ENCODE measurements around the gene ARHGEF1. TPM values are rescaled to one million over a fixed set of nuclear protein-coding genes. Genes with fewer than 3 reads are reported as not detected.

Gene ARHGEF1
- polyA plus RNA-seq, 1 donor (not counting 4 experiments of a cell fraction or from before 2014, with no cell fraction given), result 30.5 TPM

DNA sequence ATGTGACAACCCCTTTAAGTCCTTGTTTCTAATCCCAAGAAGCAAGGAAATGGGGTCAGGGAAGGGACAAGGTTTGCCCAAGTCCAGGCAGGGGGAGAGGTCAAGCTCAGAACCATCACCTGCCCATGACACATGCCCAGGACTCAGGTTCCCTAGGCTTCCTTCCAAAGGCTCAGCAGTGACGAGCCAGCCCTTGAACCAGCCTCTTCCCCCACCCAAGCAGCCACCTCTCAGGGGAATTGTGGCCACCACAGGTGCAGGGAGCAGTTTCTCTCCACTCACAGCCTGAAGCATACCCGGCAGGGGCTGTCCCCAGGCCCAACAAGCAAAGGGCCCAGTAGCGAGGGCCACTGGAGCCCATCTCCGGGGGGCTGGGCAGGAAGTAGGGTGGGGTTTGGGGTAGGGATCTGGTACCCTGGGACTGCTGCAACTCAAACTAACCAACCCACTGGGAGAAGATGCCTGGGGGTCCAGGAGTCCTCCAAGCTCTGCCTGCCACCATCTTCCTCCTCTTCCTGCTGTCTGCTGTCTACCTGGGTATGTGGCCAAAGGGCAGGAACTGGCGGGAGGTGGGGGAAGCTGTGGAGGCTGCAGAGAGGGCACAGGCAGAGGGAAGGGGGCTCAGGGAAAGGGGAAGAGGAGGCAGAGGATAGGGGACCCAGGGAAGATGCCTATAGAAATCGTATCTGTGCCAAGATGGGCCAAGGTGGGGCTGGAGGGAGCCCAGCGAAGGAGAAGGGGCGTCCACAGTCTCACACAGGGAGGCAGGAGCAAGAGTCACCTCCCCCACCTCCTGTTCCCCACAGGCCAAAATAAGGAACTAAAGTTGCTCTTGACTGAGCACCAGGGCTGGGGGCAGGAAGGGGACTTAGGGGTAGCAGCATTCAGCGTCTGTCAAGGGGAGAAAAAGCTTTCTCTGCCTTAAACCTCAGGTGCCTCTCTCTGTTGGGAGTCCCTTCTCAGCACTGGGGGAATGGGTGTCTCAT, 5.8 kb upstream of the ARHGEF1 start, which contains the start of gene CD79A:
CD79A (plus strand) TSS at position 433 of the 986 bp plus-strand sequence; CDS start at position 459, 26 bp downstream.
- DNase-seq (ENCODE audit: low read depth, low spot score) (no peak), FAIRE-seq (no peak)
- TF ChIP-seq EZH2 (IDR thresholded peaks at IDR 0.05; ENCODE audit: low read length), result no peak
- TF ChIP-seq, protein P1, sequence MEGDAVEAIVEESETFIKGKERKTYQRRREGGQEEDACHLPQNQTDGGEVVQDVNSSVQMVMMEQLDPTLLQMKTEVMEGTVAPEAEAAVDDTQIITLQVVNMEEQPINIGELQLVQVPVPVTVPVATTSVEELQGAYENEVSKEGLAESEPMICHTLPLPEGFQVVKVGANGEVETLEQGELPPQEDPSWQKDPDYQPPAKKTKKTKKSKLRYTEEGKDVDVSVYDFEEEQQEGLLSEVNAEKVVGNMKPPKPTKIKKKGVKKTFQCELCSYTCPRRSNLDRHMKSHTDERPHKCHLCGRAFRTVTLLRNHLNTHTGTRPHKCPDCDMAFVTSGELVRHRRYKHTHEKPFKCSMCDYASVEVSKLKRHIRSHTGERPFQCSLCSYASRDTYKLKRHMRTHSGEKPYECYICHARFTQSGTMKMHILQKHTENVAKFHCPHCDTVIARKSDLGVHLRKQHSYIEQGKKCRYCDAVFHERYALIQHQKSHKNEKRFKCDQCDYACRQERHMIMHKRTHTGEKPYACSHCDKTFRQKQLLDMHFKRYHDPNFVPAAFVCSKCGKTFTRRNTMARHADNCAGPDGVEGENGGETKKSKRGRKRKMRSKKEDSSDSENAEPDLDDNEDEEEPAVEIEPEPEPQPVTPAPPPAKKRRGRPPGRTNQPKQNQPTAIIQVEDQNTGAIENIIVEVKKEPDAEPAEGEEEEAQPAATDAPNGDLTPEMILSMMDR (optimal IDR thresholded peaks at IDR 0.05 in 1 of 3, IDR thresholded peaks at IDR 0.05 in 1 of 3, conservative IDR thresholded peaks at IDR 0.05 in 1 of 3; ENCODE audit: extremely low read depth in 1 of 3, insufficient read depth in 2 of 3, low read length in 3 of 3), result no peak
- dilution Hi-C loops (cut with MboI; ENCODE audit: extremely low pct_ligation_motif_present, low sequenced_read_pairs), result no loop called here
- H3K4me2 ChIP-seq (ENCODE audit: control insufficient read depth, extremely low read depth, insufficient read depth, low read depth, low read length), result no peak within 1 kb of the TSS
- peaks cover 8% of the 10 kb centered on the region for H4K20me1 ChIP-seq (ENCODE audit: control insufficient read depth, extremely low read depth, insufficient read depth, low read length)
- H3K9me3 ChIP-seq (ENCODE audit: control insufficient read depth, low read depth, low read length), result no peaks in the 10 kb centered on the region
- no peak within 1 kb of the TSS for H3K4me3 ChIP-seq (ENCODE audit: control insufficient read depth in 2 of 3, extremely low read depth in 1 of 3, insufficient read depth in 2 of 3, low read depth in 1 of 3, low read length in 3 of 3)
- no peak within 1 kb of the TSS for H2AFZ ChIP-seq (ENCODE audit: control insufficient read depth, low read length)
- H3K4me1 ChIP-seq (ENCODE audit: control insufficient read depth, extremely low read depth, insufficient read depth, low read length), result peaks cover 1% of the 10 kb centered on the region
- H3K79me2 ChIP-seq (ENCODE audit: control insufficient read depth, insufficient read depth, low read length), result no peaks in the 10 kb centered on the region
- H3K27me3 ChIP-seq (ENCODE audit: control insufficient read depth, extremely low read depth, insufficient read depth, low read length), result peaks cover 5% of the 10 kb centered on the region
- H3K36me3 ChIP-seq (ENCODE audit: control insufficient read depth in 2 of 2, extremely low read depth in 1 of 2, insufficient read depth in 2 of 2, low read length in 2 of 2), result no peaks in the 10 kb centered on the region
- H3K27ac ChIP-seq (ENCODE audit: control insufficient read depth, insufficient read depth, low read length), result no peak within 1 kb of the TSS
- H3K9ac ChIP-seq (ENCODE audit: control insufficient read depth, extremely low read depth, insufficient read depth, low read length), result no peak within 1 kb of the TSS
- H3K9me1 ChIP-seq (ENCODE audit: control insufficient read depth, extremely low read depth, insufficient read depth, low read length), result no peaks in the 10 kb centered on the region

DNA sequence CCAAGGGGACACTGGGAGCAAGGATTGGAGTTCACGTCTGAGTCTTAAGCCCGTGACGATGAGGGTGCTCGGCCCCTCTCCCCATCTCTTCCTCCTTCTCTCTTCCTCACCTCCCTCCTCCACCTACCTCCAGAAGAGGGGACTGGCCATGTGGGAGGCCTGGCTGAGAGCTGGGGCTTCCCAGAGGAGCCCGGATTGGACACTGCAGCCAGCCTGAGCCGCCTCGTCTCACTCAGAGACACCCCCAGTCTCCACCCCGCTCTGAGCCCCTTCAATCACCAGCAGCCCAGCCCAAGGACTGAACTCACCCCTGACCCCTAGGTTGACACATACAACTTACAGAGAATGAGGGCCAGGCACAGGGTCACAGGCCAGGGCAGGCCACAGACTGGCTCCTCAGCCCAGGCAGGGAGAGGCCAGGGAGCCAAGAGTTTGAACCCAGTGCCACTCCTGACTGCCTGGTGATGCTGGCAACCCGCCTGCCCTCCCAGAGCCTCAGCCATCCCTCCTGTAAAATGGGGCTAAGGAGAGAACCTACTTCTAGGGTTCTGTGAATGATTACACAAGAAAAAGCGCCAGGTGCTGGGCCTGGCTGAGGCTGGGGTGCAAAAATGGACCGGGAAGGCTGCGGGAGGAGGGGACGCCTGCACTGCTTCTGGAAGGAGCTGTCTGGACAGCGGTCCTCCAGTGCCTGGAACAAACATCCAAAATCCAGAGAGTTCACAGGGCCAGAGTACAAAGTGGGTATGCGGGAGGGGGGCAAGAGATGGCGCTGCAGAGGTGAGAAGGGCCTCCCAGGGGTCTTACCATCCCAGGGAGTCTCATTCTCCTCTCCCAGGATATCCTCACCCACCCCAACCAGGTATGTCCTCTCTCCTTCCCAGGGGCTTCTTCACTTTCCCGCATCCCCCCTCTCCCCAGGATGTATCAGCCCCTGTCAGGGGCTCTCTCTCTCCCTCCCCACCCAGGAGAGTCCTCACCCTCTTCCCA, 4.8 kb upstream of the ARHGEF1 start:
- no peaks in the 10 kb centered on the region for H3K79me2 ChIP-seq (ENCODE audit: control insufficient read depth, insufficient read depth, low read length)
- no peaks in the 10 kb centered on the region for H4K20me1 ChIP-seq (ENCODE audit: control insufficient read depth, extremely low read depth, insufficient read depth, low read length)
- H3K36me3 ChIP-seq (ENCODE audit: control insufficient read depth in 2 of 2, extremely low read depth in 1 of 2, insufficient read depth in 2 of 2, low read length in 2 of 2), result no peaks in the 10 kb centered on the region
- no peak overlapping the region for H3K9ac ChIP-seq (ENCODE audit: control insufficient read depth, extremely low read depth, insufficient read depth, low read length)
- no peaks in the 10 kb centered on the region for H3K9me1 ChIP-seq (ENCODE audit: control insufficient read depth, extremely low read depth, insufficient read depth, low read length)
- no peak overlapping the region for H3K27ac ChIP-seq (ENCODE audit: control insufficient read depth, insufficient read depth, low read length)
- H3K4me1 ChIP-seq (ENCODE audit: control insufficient read depth, extremely low read depth, insufficient read depth, low read length), result peaks cover 6% of the 10 kb centered on the region
- peaks cover 5% of the 10 kb centered on the region for H3K27me3 ChIP-seq (ENCODE audit: control insufficient read depth, extremely low read depth, insufficient read depth, low read length)
- H3K9me3 ChIP-seq (ENCODE audit: control insufficient read depth, low read depth, low read length), result no peaks in the 10 kb centered on the region
- no peak overlapping the region for H3K4me2 ChIP-seq (ENCODE audit: control insufficient read depth, extremely low read depth, insufficient read depth, low read depth, low read length)
- H2AFZ ChIP-seq (ENCODE audit: control insufficient read depth, low read length), result no peak overlapping the region
- H3K4me3 ChIP-seq (ENCODE audit: control insufficient read depth in 2 of 3, extremely low read depth in 1 of 3, insufficient read depth in 2 of 3, low read depth in 1 of 3, low read length in 3 of 3), result no peak overlapping the region
- DNase-seq (ENCODE audit: low read depth, low spot score), result no peak
- FAIRE-seq, result no peak
- TF ChIP-seq, protein P1 (optimal IDR thresholded peaks at IDR 0.05 in 1 of 3, IDR thresholded peaks at IDR 0.05 in 1 of 3, conservative IDR thresholded peaks at IDR 0.05 in 1 of 3; ENCODE audit: extremely low read depth in 1 of 3, insufficient read depth in 2 of 3, low read length in 3 of 3), result no peak
- TF ChIP-seq EZH2 (IDR thresholded peaks at IDR 0.05; ENCODE audit: low read length), result no peak
- dilution Hi-C loops (cut with MboI; ENCODE audit: extremely low pct_ligation_motif_present, low sequenced_read_pairs), result no loop called here
